OCI-LY7 (cell line): Measurements from ENCODE around the gene MTA3.

Experiments used
- EZH2phosphoT487 ChIP-seq: fragments of 200-600 bp; sonication (generic); IDR thresholded peaks from 2 replicates; pipeline ENCODE4 v1.6.1; 2018; ENCODE audit warnings: low read depth, borderline replicate concordance, mild to moderate bottlenecking, mixed run types, antibody characterized with exemption, low read length, moderate library complexity, mixed read lengths
- TF ChIP-seq, protein P1 (sequence below): fragments of 200-600 bp; sonication (generic); conservative IDR thresholded peaks from 2 replicates; pipeline ENCODE4 v1.5.1; 2014; ENCODE audit warnings: mild to moderate bottlenecking, antibody characterized with exemption, low read length, moderate library complexity, mixed read lengths

DNA sequence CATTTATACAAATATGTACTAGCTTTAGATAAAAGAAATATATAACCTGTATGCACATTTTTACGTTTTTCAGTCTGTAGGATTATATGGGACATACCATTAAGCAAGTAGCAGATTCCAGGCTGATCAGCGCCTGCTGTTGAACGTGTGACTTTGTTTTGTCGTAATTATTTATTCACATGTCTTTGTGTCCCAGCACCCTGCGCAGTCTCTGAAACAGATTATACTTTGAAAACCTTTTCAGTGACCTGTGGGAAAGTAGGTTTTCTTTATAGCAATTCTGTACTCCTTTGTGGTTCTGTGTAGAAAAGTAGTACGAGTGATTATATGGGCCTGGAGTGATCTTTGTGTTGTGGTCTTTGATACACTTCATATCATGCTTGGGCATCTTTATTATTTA, 68.5 kb downstream of the MTA3 start:
- TF ChIP-seq, protein P1, sequence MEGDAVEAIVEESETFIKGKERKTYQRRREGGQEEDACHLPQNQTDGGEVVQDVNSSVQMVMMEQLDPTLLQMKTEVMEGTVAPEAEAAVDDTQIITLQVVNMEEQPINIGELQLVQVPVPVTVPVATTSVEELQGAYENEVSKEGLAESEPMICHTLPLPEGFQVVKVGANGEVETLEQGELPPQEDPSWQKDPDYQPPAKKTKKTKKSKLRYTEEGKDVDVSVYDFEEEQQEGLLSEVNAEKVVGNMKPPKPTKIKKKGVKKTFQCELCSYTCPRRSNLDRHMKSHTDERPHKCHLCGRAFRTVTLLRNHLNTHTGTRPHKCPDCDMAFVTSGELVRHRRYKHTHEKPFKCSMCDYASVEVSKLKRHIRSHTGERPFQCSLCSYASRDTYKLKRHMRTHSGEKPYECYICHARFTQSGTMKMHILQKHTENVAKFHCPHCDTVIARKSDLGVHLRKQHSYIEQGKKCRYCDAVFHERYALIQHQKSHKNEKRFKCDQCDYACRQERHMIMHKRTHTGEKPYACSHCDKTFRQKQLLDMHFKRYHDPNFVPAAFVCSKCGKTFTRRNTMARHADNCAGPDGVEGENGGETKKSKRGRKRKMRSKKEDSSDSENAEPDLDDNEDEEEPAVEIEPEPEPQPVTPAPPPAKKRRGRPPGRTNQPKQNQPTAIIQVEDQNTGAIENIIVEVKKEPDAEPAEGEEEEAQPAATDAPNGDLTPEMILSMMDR = no peak
- TF ChIP-seq EZH2phosphoT487 = no peak
